Neural progenitor cell (in vitro differentiated cells): Measurements from ENCODE around the gene ABCA10.

Experiments used
- EZH2 ChIP-seq: fragments of 200-600 bp; sonication (generic); IDR thresholded peaks from 2 replicates; pipeline ENCODE4 v1.6.1; 2017; ENCODE audit warnings: antibody characterized with exemption, mild to moderate bottlenecking, moderate library complexity
- TF ChIP-seq, protein P1 (sequence below): fragments of 200-600 bp; sonication (generic); IDR thresholded peaks from 2 replicates; pipeline ENCODE4 v1.5.1; 2017; ENCODE audit warnings: antibody characterized with exemption, mild to moderate bottlenecking

DNA sequence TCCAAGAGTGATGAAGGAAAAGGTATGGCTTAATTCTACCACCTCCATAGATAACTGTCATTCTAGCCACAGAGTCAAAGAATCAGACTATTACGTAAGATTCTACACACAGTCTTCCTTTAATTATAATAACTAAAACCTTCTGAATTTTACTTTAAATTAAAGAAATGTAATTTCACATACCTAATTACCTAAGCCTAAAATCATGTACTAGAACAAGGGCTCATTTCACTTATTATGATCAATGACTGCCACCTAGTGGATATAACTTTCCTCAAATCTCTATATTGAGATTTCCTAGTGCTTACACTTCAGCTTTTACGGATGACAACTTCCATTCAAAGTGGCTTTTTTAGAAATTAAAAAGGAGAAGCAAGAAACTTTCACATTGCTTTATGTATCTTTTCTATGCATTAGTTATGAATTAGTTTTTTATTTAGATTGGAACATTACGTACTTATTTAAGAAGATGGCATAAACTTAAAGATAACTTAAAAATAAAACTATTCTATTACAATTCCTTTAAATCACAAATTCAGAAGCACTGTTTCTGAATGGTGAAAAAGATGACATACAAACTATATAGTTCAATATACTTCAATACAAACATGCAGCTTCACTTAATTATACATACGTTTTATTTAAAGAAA lies 18.2 kb upstream of the ABCA10 start:
- TF ChIP-seq, protein P1, sequence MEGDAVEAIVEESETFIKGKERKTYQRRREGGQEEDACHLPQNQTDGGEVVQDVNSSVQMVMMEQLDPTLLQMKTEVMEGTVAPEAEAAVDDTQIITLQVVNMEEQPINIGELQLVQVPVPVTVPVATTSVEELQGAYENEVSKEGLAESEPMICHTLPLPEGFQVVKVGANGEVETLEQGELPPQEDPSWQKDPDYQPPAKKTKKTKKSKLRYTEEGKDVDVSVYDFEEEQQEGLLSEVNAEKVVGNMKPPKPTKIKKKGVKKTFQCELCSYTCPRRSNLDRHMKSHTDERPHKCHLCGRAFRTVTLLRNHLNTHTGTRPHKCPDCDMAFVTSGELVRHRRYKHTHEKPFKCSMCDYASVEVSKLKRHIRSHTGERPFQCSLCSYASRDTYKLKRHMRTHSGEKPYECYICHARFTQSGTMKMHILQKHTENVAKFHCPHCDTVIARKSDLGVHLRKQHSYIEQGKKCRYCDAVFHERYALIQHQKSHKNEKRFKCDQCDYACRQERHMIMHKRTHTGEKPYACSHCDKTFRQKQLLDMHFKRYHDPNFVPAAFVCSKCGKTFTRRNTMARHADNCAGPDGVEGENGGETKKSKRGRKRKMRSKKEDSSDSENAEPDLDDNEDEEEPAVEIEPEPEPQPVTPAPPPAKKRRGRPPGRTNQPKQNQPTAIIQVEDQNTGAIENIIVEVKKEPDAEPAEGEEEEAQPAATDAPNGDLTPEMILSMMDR = peak; percentile 78
- no peak for TF ChIP-seq EZH2
